IMR-90 (cell line): ENCODE data around the gene CHM. TPM values are rescaled to one million over a fixed set of nuclear protein-coding genes. Genes with fewer than 3 reads are reported as not detected.

Experiments used
- ATAC-seq: fragments of 200-7000 bp; cut with Tn5 transposase; 2 replicates; pipeline ENCODE4 v1.9.1; 2020; ENCODE audit warnings: low read depth, mild to moderate bottlenecking, moderate library complexity
- BruUV-seq: library from RNA; stranded (reverse); fragments of 400-500 nt; replicated peaks from 2 replicates; lab custom pipeline; 2021; lab: Mats Ljungman, UMichigan
- CTCF ChIA-PET: fragments of 300-600 bp; formaldehyde crosslinking; extraction: SDS; loops from one replicate; lab custom pipeline; 2021; ENCODE audit warnings: antibody characterized with exemption; lab: Yijun Ruan, JAX
- POLR2A ChIA-PET: fragments of 300-600 bp; sonication (Branson Sonifier 250); formaldehyde crosslinking; loops from one replicate; lab custom pipeline; 2022; ENCODE audit warnings: antibody characterized with exemption; ENCODE audit not compliant: unreplicated experiment; lab: Charles Lee
- DNase-seq: peaks from one replicate; pipeline ENCODE4 v3.0.0; 2013
- H2AFZ ChIP-seq: replicated peaks from 2 replicates; pipeline ENCODE3; 2013; ENCODE audit warnings: low read length, mild to moderate bottlenecking; ENCODE audit not compliant: poor library complexity
- H2AK5ac ChIP-seq: 2 replicates; pipeline ENCODE4 v1.6.1; 2013; ENCODE audit warnings: low read depth, low read length, inconsistent platforms
- H2AK9ac ChIP-seq: replicated peaks from 2 replicates; pipeline ENCODE3; 2013; ENCODE audit warnings: mild to moderate bottlenecking, low read depth, low read length, moderate library complexity; ENCODE audit not compliant: poor library complexity
- H2BK120ac ChIP-seq: 2 replicates; pipeline ENCODE4 v1.6.1; 2013; ENCODE audit warnings: low read depth, low read length, inconsistent platforms
- H2BK15ac ChIP-seq: 3 replicates; pipeline ENCODE4 v1.6.1; 2013; ENCODE audit warnings: low read depth, low read length, inconsistent platforms
- H2BK20ac ChIP-seq: 2 replicates; pipeline ENCODE4 v1.6.1; 2013; ENCODE audit warnings: low read depth, mild to moderate bottlenecking, inconsistent platforms, low read length, moderate library complexity
- H2BK5ac ChIP-seq: 2 replicates; pipeline ENCODE4 v1.6.1; 2013; ENCODE audit warnings: mild to moderate bottlenecking, low read depth, low read length, inconsistent platforms; ENCODE audit not compliant: poor library complexity, severe bottlenecking
- H3K14ac ChIP-seq: replicated peaks from 2 replicates; pipeline ENCODE4 v1.6.1; 2013; ENCODE audit warnings: low read depth, low read length, inconsistent platforms
- H3K18ac ChIP-seq: 2 replicates; pipeline ENCODE4 v1.6.1; 2013; ENCODE audit warnings: low read depth, low read length, control low read depth
- H3K23ac ChIP-seq: 2 replicates; pipeline ENCODE4 v1.6.1; 2013; ENCODE audit warnings: low read depth, low read length, inconsistent platforms
- H3K27ac ChIP-seq: 2 replicates; pipeline ENCODE4 v1.5.1; 2013; ENCODE audit warnings: mild to moderate bottlenecking, control low read depth, low read length; ENCODE audit not compliant: insufficient read depth
- H3K27me3 ChIP-seq: 2 replicates; pipeline ENCODE4 v1.6.1; 2013; ENCODE audit warnings: low read length; ENCODE audit not compliant: control insufficient read depth, insufficient read depth
- H3K36me3 ChIP-seq: 2 replicates; pipeline ENCODE4 v1.6.1; 2013; ENCODE audit warnings: low read length, mixed read lengths; ENCODE audit not compliant: control insufficient read depth, insufficient read depth
- H3K4ac ChIP-seq: 2 replicates; pipeline ENCODE4 v1.6.1; 2013; ENCODE audit warnings: low read depth, low read length, inconsistent platforms
- H3K4me1 ChIP-seq: 2 replicates; pipeline ENCODE4 v1.6.1; 2013; ENCODE audit warnings: low read length, mixed read lengths; ENCODE audit not compliant: control insufficient read depth, insufficient read depth
- H3K4me2 ChIP-seq: 2 replicates; pipeline ENCODE4 v1.6.1; 2013; ENCODE audit warnings: low read depth, mild to moderate bottlenecking, control low read depth, low read length, moderate library complexity
- H3K4me3 ChIP-seq: 2 replicates; pipeline ENCODE4 v1.5.1; 2013; ENCODE audit warnings: low read depth, mild to moderate bottlenecking, control low read depth, low read length, moderate library complexity; ENCODE audit not compliant: insufficient read depth
- H3K56ac ChIP-seq: 2 replicates; pipeline ENCODE4 v1.6.1; 2013; ENCODE audit warnings: low read length, inconsistent platforms; ENCODE audit not compliant: insufficient read depth; ENCODE audit errors: extremely low read depth
- H3K79me1 ChIP-seq, 2 experiments: 2 replicates each; pipeline ENCODE4 v1.6.1; 2013; ENCODE audit warnings: low read length in 2 of 2, inconsistent platforms in 1 of 2, low read depth in 1 of 2
- H3K9ac ChIP-seq: 2 replicates; pipeline ENCODE4 v1.6.1; 2013; ENCODE audit warnings: low read depth, low read length, control low read depth
- H3K9me1 ChIP-seq: 2 replicates; pipeline ENCODE4 v1.6.1; 2013; ENCODE audit warnings: low read length, inconsistent platforms; ENCODE audit not compliant: insufficient read depth
- H3K9me3 ChIP-seq: 2 replicates; pipeline ENCODE4 v1.6.1; 2013; ENCODE audit warnings: low read length; ENCODE audit not compliant: control insufficient read depth, insufficient read depth
- H4K20me1 ChIP-seq: 2 replicates; pipeline ENCODE4 v1.6.1; 2013; ENCODE audit warnings: low read length, inconsistent platforms; ENCODE audit not compliant: insufficient read depth
- H4K5ac ChIP-seq: 2 replicates; pipeline ENCODE4 v1.6.1; 2013; ENCODE audit warnings: mild to moderate bottlenecking, low read depth, low read length, control low read depth
- H4K8ac ChIP-seq, 2 experiments: 2 replicates each; pipeline ENCODE4 v1.6.1; 2013; ENCODE audit warnings: low read depth in 2 of 2, low read length in 2 of 2, control low read depth in 1 of 2, inconsistent platforms in 1 of 2
- H4K91ac ChIP-seq: 2 replicates; pipeline ENCODE4 v1.6.1; 2013; ENCODE audit warnings: low read depth, low read length, inconsistent platforms; ENCODE audit not compliant: insufficient read depth
- BHLHE40 ChIP-seq: fragments of 150-350 bp; IDR thresholded peaks from 2 replicates; pipeline ENCODE4 v1.6.1; 2016; ENCODE audit warnings: mild to moderate bottlenecking, low read depth, low read length
- CEBPB ChIP-seq: IDR thresholded peaks from 2 replicates; pipeline ENCODE4 v1.6.1; 2012; ENCODE audit warnings: low read depth, low read length, improper control_type of control experiment
- CHD1 ChIP-seq: IDR thresholded peaks from 2 replicates; pipeline ENCODE4 v1.6.1; 2012; ENCODE audit warnings: low read depth, low read length, improper control_type of control experiment
- MAFK ChIP-seq: IDR thresholded peaks from 2 replicates; pipeline ENCODE4 v1.6.1; 2012; ENCODE audit warnings: low read depth, low read length, improper control_type of control experiment
- MAZ ChIP-seq: IDR thresholded peaks from 2 replicates; pipeline ENCODE4 v1.6.1; 2012; ENCODE audit warnings: low read depth, mild to moderate bottlenecking, low read length, improper control_type of control experiment, moderate library complexity, borderline replicate concordance
- NFE2L2 ChIP-seq: fragments of 150-350 bp; IDR thresholded peaks from 2 replicates; pipeline ENCODE4 v1.6.1; 2016; ENCODE audit warnings: low read depth, mild to moderate bottlenecking, low read length
- POLR2A ChIP-seq: IDR thresholded peaks from 2 replicates; pipeline ENCODE4 v1.6.1; 2012; ENCODE audit warnings: mild to moderate bottlenecking, low read depth, low read length
- RAD21 ChIP-seq: IDR thresholded peaks from 2 replicates; pipeline ENCODE4 v1.6.1; 2012; ENCODE audit warnings: low read length, improper control_type of control experiment
- RCOR1 ChIP-seq: IDR thresholded peaks from 2 replicates; pipeline ENCODE4 v1.6.1; 2012; ENCODE audit warnings: mild to moderate bottlenecking, low read length, improper control_type of control experiment; ENCODE audit not compliant: insufficient replicate concordance
- RFX5 ChIP-seq: IDR thresholded peaks from 2 replicates; pipeline ENCODE4 v1.8.0; 2012; ENCODE audit warnings: low read depth, mild to moderate bottlenecking, low read length, moderate library complexity
- SMC3 ChIP-seq: fragments of 150-350 bp; IDR thresholded peaks from 2 replicates; pipeline ENCODE4 v1.6.1; 2016; ENCODE audit warnings: low read depth, mild to moderate bottlenecking, antibody characterized with exemption, low read length, moderate library complexity
- WGBS, 2 experiments: methylation state at CpG; one replicate each; pipeline versions ENCODE4 v1.1.5 to v1.1.7; 2013; ENCODE audit warnings: missing lambda C conversion rate in 2 of 2; ENCODE audit not compliant: insufficient read length in 1 of 2; ENCODE audit errors: extremely low coverage in 2 of 2; 5-methylcytosine and 5-hydroxymethylcytosine counted together
- dilution Hi-C: fragments of 300-500 bp; cut with HindIII; formaldehyde crosslinking; loops from one replicate; pipeline ENCODE4 v1.14.3; 2018; ENCODE audit warnings: low sequenced_read_pairs; ENCODE audit not compliant: unreplicated experiment
- in situ Hi-C: fragments of 300-500 bp; cut with MboI; formaldehyde crosslinking; loops from 3 replicates; pipeline ENCODE4 v1.14.3; 2019; ENCODE audit warnings: low sequenced_read_pairs, inconsistent platforms, mixed read lengths
- intact Hi-C: fragments of 100-400 bp; cut with micrococcal nuclease; formaldehyde crosslinking; loops from 2 replicates; pipeline ENCODE4 v1.10.0; 2022
- polyA plus RNA-seq, 3 experiments: library from polyadenylated mRNA; depleted of rRNA; stranded (reverse); fragments of >200 nt; gene quantifications; 2 replicates each; pipeline ENCODE4 v1.2.3, GENCODE V29; 2012; ENCODE audit warnings: low replicate concordance in 1 of 3
- total RNA-seq: library from RNA; depleted of rRNA; stranded (reverse); fragments of >200 nt; gene quantifications from 2 replicates; pipeline ENCODE4 v1.2.3, GENCODE V29; 2012

CHM gene
- total and polyA plus RNA-seq, 2 of the 4 experiments (the other 2 are of a cell fraction), result 11.9 to 21.7 TPM

- no peak overlapping the region for H3K27ac ChIP-seq
- H3K4ac ChIP-seq, result no peak overlapping the region
- H3K79me1 ChIP-seq, result peaks cover 9 to 29% of the 10 kb centered on the region in 2 experiments; a peak in 3 of 4 replicates
- H3K18ac ChIP-seq, result no peak overlapping the region
- no peak overlapping the region for H3K14ac ChIP-seq
- H3K9me3 ChIP-seq, result no peaks in the 10 kb centered on the region
- H3K4me1 ChIP-seq, result peaks cover 6% of the 10 kb centered on the region; the same call in 1 of the 2 replicates
- no TSS peak for BruUV-seq
- H3K4me3 ChIP-seq, result no peak overlapping the region
- no peak overlapping the region for H3K56ac ChIP-seq
- no peak overlapping the region for H4K91ac ChIP-seq
- DNase-seq (no peak), ATAC-seq (no peak)
- no peak overlapping the region for H2AK5ac ChIP-seq
- in situ Hi-C loops (no loop called here), intact Hi-C loops (no loop called here), dilution Hi-C loops (no loop called here)
- ChIA-PET CTCF (no interaction called here), POLR2A (no interaction called here)
- no peak for TF ChIP-seq RFX5
- no peak for TF ChIP-seq SMC3
- no peak for TF ChIP-seq CEBPB
- no peak for TF ChIP-seq BHLHE40
- TF ChIP-seq CHD1, result no peak
- TF ChIP-seq MAZ, result no peak
- no peak for TF ChIP-seq POLR2A
- TF ChIP-seq MAFK, result no peak
- no peak for TF ChIP-seq RAD21
- TF ChIP-seq RCOR1, result no peak
- no peak for TF ChIP-seq NFE2L2
- no CpG with 5 or more reads among the region's 2 CpGs for WGBS, 2 experiments
- no peak overlapping the region for H2BK5ac ChIP-seq
- no peak overlapping the region for H2AK9ac ChIP-seq
- H3K23ac ChIP-seq, result no peak overlapping the region
- no peak overlapping the region for H2BK20ac ChIP-seq
- no peaks in the 10 kb centered on the region for H3K36me3 ChIP-seq
- H3K9ac ChIP-seq, result no peak overlapping the region
- H3K4me2 ChIP-seq, result no peak overlapping the region
- H2AFZ ChIP-seq, result no peak overlapping the region
- H4K8ac ChIP-seq, result no peak overlapping the region
- no peak overlapping the region for H4K5ac ChIP-seq
- H2BK120ac ChIP-seq, result no peak overlapping the region
- H3K9me1 ChIP-seq, result no peaks in the 10 kb centered on the region
- no peak overlapping the region for H2BK15ac ChIP-seq
- H3K27me3 ChIP-seq, result no peaks in the 10 kb centered on the region
- peaks cover 5% of the 10 kb centered on the region; the same call in 1 of the 2 replicates for H4K20me1 ChIP-seq
These were observed 53.1 kb downstream of the CHM start for GRCh38 chrX:85994228-85994627.
